Skin of body (tissue), 2 donors: ENCODE results near the gene PCDH11Y. TPM values are rescaled to one million over a fixed set of nuclear protein-coding genes. Genes with fewer than 3 reads are reported as not detected.

ENCODE experiments used
- small RNA-seq: library from RNA; depleted of rRNA; stranded (forward); fragments of <200 nt; gene quantifications from one replicate; pipeline ENCODE3, GENCODE V24; 2014; ENCODE audit warnings: low replicate concordance
- total RNA-seq: library from RNA; depleted of rRNA; stranded (reverse); fragments of >200 nt; gene quantifications from one replicate; pipeline ENCODE4 v1.2.3, GENCODE V29; 2014

PCDH11Y gene
- total RNA-seq, 1 donor from 2014 or later = 0.10 TPM

Small RNAs within 50 kb of the gene (small RNA-seq; reads per million reads assigned to genes)
- gene RNU2-57P = not detected
- gene SNX3P1Y = not detected
